ENCODE results near the gene PRR5L.
"Not testable (repeated sequence)": the region's sequence is repeated elsewhere in the genome, so short reads cannot be mapped to it uniquely, and the experiment has no call there.

Gene PRR5L

GRCh38 chr11:36499315-36499714 is 203.2 kb downstream of the PRR5L start:
- DNase-seq (ENCODE audit: low read depth): no peak

- no peak for DNase-seq (ENCODE audit: low read depth)
These were observed 204.2 kb downstream of the PRR5L start for GRCh38 chr11:36500315-36500721.

- no peak for DNase-seq (ENCODE audit: low read depth)
These were observed 205.1 kb downstream of the PRR5L start for GRCh38 chr11:36501236-36501635.

- DNase-seq (ENCODE audit: low read depth): no peak
These were observed 211.9 kb downstream of the PRR5L start for GRCh38 chr11:36507824-36508489.

GRCh38 chr11:36508743-36509142 is 212.7 kb downstream of the PRR5L start:
- DNase-seq (ENCODE audit: low read depth): no peak

GRCh38 chr11:36509201-36509639 is 213.1 kb downstream of the PRR5L start:
- DNase-seq (ENCODE audit: low read depth): no peak

- peak; percentile 88 for DNase-seq (ENCODE audit: low read depth)
These were observed 213.9 kb downstream of the PRR5L start, which contains the start of gene TRAF6 for GRCh38 chr11:36509694-36510593. TSS of gene TRAF6 (minus strand) at chr11:36510272. CDS start at chr11:36501515, 8,757 bp downstream.

- no peak for DNase-seq (ENCODE audit: low read depth)
These were observed 214.5 kb downstream of the PRR5L start for GRCh38 chr11:36510594-36510942.

GRCh38 chr11:36511062-36511461 is 215.0 kb downstream of the PRR5L start:
- not testable (repeated sequence) for DNase-seq (ENCODE audit: low read depth)

GRCh38 chr11:36512016-36512415 is 215.9 kb downstream of the PRR5L start:
- no peak for DNase-seq (ENCODE audit: low read depth)

GRCh38 chr11:36513965-36514364 is 217.9 kb downstream of the PRR5L start:
- no peak for DNase-seq (ENCODE audit: low read depth)

Measured in stimulated activated CD8-positive, alpha-beta memory T cell treated with anti-CD3 and anti-CD28 coated beads, Interleukin-12 subunit alpha, Interleukin-12 subunit beta, amount 100 ng/mL, for 1 hour (primary cell).